ENCODE data around the gene MXRA5. TPM values are rescaled to one million over a fixed set of nuclear protein-coding genes. Genes with fewer than 3 reads are reported as not detected.

Gene MXRA5
- total and polyA plus RNA-seq, 12 donors = 0.97 to 171 (median 14.0) TPM

GRCh38 chrX:3320471-3321046 is 25.9 kb downstream of the MXRA5 start:
- no peaks in the 10 kb centered on the region for H3K4me1 ChIP-seq (replicated peaks in 1 of 2)
- H3K4me3 ChIP-seq = no peak overlapping the region
- DNase-seq = no peak
- no peaks in the 10 kb centered on the region for H3K36me3 ChIP-seq (replicated peaks in 1 of 2)
- no peak for TF ChIP-seq POLR2A (IDR thresholded peaks at IDR 0.05)
- TF ChIP-seq, protein P1, sequence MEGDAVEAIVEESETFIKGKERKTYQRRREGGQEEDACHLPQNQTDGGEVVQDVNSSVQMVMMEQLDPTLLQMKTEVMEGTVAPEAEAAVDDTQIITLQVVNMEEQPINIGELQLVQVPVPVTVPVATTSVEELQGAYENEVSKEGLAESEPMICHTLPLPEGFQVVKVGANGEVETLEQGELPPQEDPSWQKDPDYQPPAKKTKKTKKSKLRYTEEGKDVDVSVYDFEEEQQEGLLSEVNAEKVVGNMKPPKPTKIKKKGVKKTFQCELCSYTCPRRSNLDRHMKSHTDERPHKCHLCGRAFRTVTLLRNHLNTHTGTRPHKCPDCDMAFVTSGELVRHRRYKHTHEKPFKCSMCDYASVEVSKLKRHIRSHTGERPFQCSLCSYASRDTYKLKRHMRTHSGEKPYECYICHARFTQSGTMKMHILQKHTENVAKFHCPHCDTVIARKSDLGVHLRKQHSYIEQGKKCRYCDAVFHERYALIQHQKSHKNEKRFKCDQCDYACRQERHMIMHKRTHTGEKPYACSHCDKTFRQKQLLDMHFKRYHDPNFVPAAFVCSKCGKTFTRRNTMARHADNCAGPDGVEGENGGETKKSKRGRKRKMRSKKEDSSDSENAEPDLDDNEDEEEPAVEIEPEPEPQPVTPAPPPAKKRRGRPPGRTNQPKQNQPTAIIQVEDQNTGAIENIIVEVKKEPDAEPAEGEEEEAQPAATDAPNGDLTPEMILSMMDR (IDR thresholded peaks at IDR 0.05) = no peak
- no peaks in the 10 kb centered on the region for H3K9me3 ChIP-seq (replicated peaks in 1 of 3)
- WGBS, 4 donors = 73 to 80% (median 75%) methylated on average over 7 of the region's 7 CpGs
- no peak overlapping the region for H3K27ac ChIP-seq
- no peaks in the 10 kb centered on the region for H3K27me3 ChIP-seq
- intact Hi-C loops (cut with DNase I) = no loop called here

GRCh38 chrX:3317191-3317718 is 29.2 kb downstream of the MXRA5 start:
- Histone ChIP-seq H3K27me3 (no peaks in the 10 kb centered on the region), H3K4me1 (replicated peaks in 1 of 2) (no peaks in the 10 kb centered on the region), H3K9me3 (replicated peaks in 1 of 3) (no peaks in the 10 kb centered on the region), H3K4me3 (no peak overlapping the region), H3K27ac (no peak overlapping the region), H3K36me3 (replicated peaks in 1 of 2) (no peaks in the 10 kb centered on the region)
- intact Hi-C loops (cut with DNase I) = no loop called here
- DNase-seq = no peak
- 79 to 96% (median 88%) methylated on average over 22 to 47 of the region's 47 CpGs for WGBS, 4 donors
- TF ChIP-seq POLR2A (IDR thresholded peaks at IDR 0.05) = no peak
- TF ChIP-seq, protein P1 (IDR thresholded peaks at IDR 0.05) = no peak

DNA sequence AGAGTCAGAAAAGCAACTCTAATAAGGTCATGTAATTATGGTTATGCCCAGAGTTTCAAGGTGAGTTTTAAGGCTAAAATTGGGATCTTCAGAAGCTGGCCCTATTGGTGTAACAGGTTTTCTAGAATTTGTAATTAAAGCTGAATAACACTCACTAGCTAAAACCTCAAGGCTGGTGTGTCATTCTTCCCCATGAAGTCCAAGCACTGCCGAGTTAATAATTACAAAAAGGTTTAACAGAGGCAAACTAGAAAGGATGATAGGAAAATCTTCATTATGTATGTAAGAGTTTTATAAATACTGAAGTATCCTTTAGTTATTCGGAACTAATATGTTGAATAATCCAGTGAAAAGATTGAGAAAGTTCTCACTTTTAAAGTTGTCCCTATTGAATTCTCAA is 34.3 kb downstream of the MXRA5 start:
- H3K36me3 ChIP-seq (replicated peaks in 1 of 2) = no peaks in the 10 kb centered on the region
- 82 to 87% (median 84%) methylated on average over 2 of the region's 2 CpGs for WGBS, 4 donors
- H3K4me1 ChIP-seq (replicated peaks in 1 of 2) = no peaks in the 10 kb centered on the region
- no peaks in the 10 kb centered on the region for H3K27me3 ChIP-seq
- H3K27ac ChIP-seq = no peak overlapping the region
- no peak for TF ChIP-seq POLR2A (IDR thresholded peaks at IDR 0.05)
- TF ChIP-seq, protein P1 (IDR thresholded peaks at IDR 0.05) = no peak
- H3K4me3 ChIP-seq = no peak overlapping the region
- H3K9me3 ChIP-seq (replicated peaks in 1 of 3) = no peaks in the 10 kb centered on the region
- DNase-seq = no peak
- intact Hi-C loops (cut with DNase I) = no loop called here

GRCh38 chrX:3307881-3308280 is 38.6 kb downstream of the MXRA5 start:
- Histone ChIP-seq H3K27me3 (no peaks in the 10 kb centered on the region), H3K9me3 (replicated peaks in 1 of 3) (no peaks in the 10 kb centered on the region), H3K36me3 (replicated peaks in 1 of 2) (no peaks in the 10 kb centered on the region), H3K4me1 (replicated peaks in 1 of 2) (no peaks in the 10 kb centered on the region), H3K27ac (no peak overlapping the region), H3K4me3 (no peak overlapping the region)
- TF ChIP-seq, protein P1 (IDR thresholded peaks at IDR 0.05) = no peak
- TF ChIP-seq POLR2A (IDR thresholded peaks at IDR 0.05) = no peak
- intact Hi-C loops (cut with DNase I) = no loop called here
- 61 to 73% (median 67%) methylated on average over 1 of the region's 1 CpG for WGBS, 4 donors
- DNase-seq = no peak

All from adrenal gland (tissue), 12 donors.